ENCODE measurements around the gene RAB37.

DNA sequence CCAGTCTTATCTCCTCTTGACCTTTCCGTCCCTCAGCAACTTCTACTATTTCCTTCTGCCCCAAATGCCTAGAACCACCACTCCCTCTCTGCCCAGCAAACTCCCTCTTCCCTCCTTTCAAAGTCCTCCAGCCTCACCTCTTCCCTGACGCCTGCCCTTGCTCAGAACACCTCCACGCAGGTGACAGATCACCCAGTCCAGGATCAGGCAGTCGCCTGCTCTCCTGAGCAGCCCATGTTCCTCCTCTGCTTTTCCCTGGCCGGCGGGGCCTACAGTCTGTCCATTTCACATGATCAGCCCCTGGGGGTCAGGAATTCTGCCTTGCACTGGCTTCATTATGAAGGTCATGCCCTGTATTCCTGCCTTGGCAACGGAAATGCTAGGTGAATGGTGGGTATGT is 24.8 kb upstream of the RAB37 start:
- TF ChIP-seq, protein P1, sequence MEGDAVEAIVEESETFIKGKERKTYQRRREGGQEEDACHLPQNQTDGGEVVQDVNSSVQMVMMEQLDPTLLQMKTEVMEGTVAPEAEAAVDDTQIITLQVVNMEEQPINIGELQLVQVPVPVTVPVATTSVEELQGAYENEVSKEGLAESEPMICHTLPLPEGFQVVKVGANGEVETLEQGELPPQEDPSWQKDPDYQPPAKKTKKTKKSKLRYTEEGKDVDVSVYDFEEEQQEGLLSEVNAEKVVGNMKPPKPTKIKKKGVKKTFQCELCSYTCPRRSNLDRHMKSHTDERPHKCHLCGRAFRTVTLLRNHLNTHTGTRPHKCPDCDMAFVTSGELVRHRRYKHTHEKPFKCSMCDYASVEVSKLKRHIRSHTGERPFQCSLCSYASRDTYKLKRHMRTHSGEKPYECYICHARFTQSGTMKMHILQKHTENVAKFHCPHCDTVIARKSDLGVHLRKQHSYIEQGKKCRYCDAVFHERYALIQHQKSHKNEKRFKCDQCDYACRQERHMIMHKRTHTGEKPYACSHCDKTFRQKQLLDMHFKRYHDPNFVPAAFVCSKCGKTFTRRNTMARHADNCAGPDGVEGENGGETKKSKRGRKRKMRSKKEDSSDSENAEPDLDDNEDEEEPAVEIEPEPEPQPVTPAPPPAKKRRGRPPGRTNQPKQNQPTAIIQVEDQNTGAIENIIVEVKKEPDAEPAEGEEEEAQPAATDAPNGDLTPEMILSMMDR (IDR thresholded peaks at IDR 0.05): no peak
- TF ChIP-seq EZH2 (IDR thresholded peaks at IDR 0.05; ENCODE audit: borderline replicate concordance, insufficient read depth, low read depth, low read length, poor library complexity, severe bottlenecking): no peak
